ENCODE data around the gene RSPO3.
"Not testable (repeated sequence)": the region's sequence is repeated elsewhere in the genome, so short reads cannot be mapped to it uniquely, and the experiment has no call there.

RSPO3 gene

GRCh38 chr6:127118298-127119101 lies at the start of gene RSPO3:
TSS of gene RSPO3 (plus strand) at chr6:127118671. CDS start at chr6:127119193, 522 bp downstream.
- no peak for DNase-seq

GRCh38 chr6:127069659-127070279 lies 48.7 kb upstream of the RSPO3 start:
- no peak for DNase-seq

DNA sequence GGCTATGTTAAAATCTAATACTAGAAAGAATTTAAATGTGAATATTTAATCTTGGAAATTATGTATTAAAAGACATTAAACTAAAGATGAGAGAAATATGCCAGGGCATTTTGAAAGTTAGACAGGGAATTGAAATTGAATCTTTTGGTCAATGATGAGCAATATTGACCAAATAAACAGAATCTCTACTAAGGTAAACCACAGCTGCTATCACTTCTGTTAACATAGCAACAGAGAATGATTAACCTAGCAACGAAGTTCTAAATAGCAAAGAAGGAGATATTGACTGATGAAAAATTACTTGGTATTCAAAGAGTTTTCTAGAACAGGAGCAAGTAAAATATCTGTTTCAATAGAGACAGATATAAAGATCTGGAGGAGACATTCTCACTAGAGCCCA lies 45.2 kb upstream of the RSPO3 start:
- DNase-seq = no peak

- no peak for DNase-seq
Observed at GRCh38 chr6:127076466-127076865, 42.0 kb upstream of the RSPO3 start.

DNA sequence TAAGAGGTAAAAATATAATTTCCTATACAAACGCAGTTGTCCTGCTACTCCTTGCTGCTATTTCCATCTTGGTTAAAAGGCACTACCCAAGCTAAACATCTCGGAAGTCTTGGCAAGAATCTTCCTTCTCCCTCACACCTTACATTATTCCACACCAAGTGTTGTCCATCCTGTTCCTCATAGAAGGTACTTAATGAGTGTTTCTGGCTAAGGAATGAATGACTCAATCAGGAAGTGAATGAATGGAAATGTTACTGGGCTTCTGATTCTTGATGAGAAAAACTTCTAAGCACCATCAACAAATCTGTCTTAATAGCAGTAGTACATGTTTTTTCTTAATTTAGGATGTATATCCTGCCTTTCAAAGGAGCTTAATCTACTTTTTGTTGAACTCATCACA lies 40.6 kb upstream of the RSPO3 start:
- DNase-seq = no peak

GRCh38 chr6:127078669-127079068 lies 39.8 kb upstream of the RSPO3 start:
- DNase-seq = no peak

DNA sequence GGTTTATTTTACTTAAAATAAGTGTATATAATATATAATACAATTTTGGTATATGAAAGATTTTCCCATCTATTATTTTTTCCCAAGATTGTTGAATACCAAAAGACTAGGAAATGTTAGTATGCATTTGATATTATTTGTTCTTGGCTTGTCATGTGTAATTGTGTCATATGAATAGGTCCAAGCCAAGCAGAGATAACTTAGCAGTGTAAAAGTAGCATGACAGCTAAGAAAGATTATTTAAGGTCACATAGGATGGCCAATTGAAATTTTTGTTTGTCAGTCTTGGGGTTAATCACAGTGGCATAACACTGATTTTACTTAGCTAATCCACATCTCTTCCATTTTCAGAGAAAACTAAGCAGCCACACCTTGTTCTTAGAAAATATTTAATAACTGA lies 38.8 kb upstream of the RSPO3 start:
- no peak for DNase-seq

- DNase-seq = no peak
Observed at GRCh38 chr6:127080081-127080480, 38.4 kb upstream of the RSPO3 start.

- no peak for DNase-seq
Observed at GRCh38 chr6:127083231-127083962, 35.1 kb upstream of the RSPO3 start.

- no peak for DNase-seq
Observed at GRCh38 chr6:127083963-127084310, 34.5 kb upstream of the RSPO3 start.

GRCh38 chr6:127085181-127085580 lies 33.3 kb upstream of the RSPO3 start:
- DNase-seq = no peak

GRCh38 chr6:127090051-127090450 lies 28.4 kb upstream of the RSPO3 start:
- DNase-seq = no peak

- DNase-seq = no peak
Observed at GRCh38 chr6:127092466-127092865, 26.0 kb upstream of the RSPO3 start.

DNA sequence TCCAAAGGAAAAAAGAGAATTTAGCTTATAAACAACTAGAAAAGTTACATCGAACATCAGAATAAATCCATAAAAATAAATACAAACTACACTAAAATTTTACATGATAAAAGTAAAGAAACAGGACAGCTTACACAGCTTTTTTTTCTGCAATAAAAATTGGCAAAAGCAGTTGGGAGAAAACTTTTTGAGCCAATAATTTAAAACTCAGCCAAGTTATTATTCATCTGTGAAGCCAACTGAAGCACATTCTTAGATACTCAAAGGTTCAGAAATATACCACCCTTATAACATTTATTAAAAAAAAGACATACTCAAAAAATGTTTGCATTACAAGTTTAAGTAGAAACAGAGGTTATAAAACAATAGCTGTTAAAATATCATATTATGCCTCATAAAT lies 23.7 kb upstream of the RSPO3 start:
- no peak for DNase-seq

DNA sequence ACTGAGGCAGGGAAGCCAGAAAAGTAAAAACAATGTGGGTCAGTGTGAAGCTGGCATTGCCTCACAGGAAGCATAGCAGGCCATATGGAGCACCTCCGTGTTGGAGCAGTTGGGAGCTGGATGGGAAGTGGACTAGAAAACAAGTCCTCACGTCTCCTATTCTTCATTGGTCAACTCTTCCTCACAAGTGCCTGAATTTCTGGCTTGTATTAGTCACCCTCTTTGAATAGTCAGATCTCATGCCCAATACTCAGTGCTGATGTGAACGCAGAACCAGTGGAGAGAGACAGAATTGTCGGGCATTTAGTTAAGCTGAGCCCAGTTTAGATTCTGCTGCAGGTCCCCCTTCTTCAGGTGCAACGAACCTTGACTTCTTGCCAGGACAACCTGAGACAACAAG lies 22.3 kb upstream of the RSPO3 start:
- no peak for DNase-seq

DNA sequence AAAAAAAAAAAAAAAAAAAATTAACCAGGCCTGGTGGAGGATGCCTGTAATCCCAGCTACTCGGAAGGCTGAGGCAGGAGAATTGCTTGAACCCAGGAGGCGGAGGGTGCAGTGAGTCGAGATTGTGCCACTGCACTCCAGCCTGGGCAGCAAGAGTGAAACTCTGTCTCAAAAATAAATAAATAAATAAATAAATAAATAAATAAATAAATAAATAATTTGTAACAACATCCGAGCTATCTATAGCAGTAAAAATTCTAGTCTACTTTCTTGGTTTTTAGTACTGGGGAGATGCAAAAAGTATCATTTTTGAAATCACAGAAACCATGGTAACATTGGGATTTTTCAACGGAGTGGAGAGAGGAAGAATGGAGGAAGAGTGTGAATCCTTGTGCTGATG lies 21.0 kb upstream of the RSPO3 start:
- not testable (repeated sequence) for DNase-seq

DNA sequence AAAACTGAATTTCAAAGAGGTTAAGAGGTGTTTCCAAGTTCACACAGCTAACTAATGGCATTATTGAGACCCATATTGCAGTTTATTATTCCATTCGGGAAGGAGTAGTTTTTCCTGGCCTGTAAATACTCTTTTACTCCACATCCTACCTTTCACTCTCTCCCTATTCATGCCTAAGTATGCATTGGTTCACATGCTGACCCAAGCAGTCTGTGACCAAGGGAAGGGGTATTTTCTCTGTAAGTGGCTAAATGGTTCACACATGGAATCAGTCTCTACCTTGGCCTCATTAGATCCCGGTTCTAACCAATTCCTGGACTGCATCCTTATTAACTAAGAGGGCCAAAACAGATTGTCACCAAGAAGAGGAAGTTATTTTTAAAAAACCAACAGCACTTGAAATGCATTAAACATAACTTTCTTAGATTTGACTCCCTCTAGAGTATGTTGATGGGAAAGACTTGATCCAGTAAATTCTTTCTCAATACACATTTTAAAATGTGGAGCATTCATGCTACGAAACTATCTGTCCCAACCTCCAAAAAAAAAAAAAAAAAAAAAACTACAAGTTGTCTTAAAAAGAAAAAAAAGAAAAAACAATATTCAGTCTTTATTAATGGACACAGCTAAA lies 17.8 kb upstream of the RSPO3 start:
- no peak for DNase-seq

- DNase-seq = no peak
Observed at GRCh38 chr6:127102299-127102698, 16.2 kb upstream of the RSPO3 start.

DNA sequence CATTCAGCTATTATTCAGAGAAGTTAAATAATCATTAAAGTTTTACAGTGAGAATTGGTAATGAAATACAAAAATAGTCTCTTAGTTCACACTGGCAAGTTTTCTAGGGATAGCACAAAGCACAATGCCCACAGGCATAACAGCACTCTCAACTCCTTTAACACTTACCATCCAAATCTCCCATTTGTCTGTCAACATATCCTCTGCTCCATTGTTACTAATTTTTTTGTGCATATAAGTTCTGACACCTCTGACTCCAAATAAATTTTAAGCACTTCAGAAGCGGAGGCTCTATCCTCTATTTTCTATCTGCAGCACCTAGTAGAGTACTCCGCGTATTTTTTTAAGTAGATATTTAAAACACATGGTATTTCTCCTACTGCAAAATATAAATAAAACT lies 15.6 kb upstream of the RSPO3 start:
- DNase-seq = no peak

DNA sequence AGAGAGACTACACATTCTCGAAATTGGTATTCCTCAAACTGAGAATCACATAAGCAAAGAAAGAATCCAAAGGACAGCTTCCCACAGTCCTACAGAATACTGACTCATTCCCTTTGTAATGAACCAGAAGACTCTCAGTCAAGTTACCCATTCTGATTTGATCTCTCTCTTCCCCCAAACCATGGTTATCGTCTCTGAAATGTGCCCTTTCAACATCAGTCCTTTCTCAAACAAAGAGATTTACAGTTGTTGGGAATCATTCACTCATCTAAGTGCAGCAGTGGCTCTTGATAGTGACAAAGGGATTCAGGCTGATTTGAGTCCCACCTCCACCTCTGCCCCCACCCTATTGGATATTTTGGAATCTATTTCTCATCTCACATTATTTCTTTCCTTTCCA lies 15.0 kb upstream of the RSPO3 start:
- no peak for DNase-seq

DNA sequence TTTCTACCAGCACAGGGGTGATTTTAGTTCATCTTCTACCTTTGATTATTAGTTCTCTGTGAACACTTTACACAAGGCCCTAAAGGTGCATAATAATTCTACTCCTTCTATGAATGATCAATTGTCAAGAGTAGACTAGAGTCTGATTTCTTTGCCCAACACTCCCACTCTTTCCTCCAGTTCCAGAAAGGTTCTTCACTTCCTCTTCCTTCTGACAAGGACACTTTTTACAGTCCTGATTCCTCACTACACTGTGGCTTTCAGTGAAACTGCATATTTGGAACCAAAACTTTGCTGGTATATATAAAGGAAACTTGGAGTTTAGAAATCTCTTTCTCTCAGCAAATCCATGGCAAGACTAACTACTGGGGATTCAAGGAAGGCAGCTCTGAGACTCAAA lies 10.6 kb upstream of the RSPO3 start:
- no peak for DNase-seq

DNA sequence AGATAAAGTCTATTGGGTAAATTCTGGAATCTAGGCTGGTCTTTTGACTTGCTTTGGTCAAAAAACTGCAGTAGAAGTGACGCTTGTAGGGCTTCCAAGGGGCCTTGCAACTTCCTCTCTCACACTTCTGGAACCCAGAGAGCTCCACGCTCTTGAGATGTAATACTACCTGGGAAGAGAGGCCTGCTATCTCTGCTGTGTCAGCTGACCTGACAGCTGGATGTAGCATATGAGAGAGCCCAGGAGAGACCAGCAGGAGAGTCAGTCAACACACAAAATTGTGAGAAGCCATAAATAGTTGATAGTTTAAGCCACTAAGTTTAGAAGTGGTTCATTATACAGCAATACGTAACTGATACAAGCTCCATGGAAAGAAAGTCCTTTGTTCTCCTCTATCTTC lies 7.8 kb upstream of the RSPO3 start:
- no peak for DNase-seq

GRCh38 chr6:127111526-127111925 lies 6.9 kb upstream of the RSPO3 start:
- DNase-seq = no peak

Data from NCI-H1930 (cell line).